ENCODE results near the gene SCN11A.

- TF ChIP-seq POLR2A (conservative IDR thresholded peaks at IDR 0.05) (no peak), CBX5 (IDR thresholded peaks at IDR 0.05; ENCODE audit: borderline replicate concordance, low read depth) (no peak), HCFC1 (IDR thresholded peaks at IDR 0.05; ENCODE audit: low read depth, low read length) (no peak), HNRNPL (IDR thresholded peaks at IDR 0.05; ENCODE audit: low read depth, low read length) (no peak), CEBPZ (IDR thresholded peaks at IDR 0.05; ENCODE audit: borderline replicate concordance, low read depth, low read length) (no peak), CCAR2 (IDR thresholded peaks at IDR 0.05; ENCODE audit: low read depth, low read length) (no peak), CTCF (IDR thresholded peaks at IDR 0.05 in 2 of 3, conservative IDR thresholded peaks at IDR 0.05 in 1 of 3; ENCODE audit: insufficient read depth in 2 of 3, low read depth in 1 of 3, low read length in 3 of 3) (no peak), GTF2F1 (IDR thresholded peaks at IDR 0.05; ENCODE audit: low read depth, low read length) (no peak), FUS (optimal IDR thresholded peaks at IDR 0.05; ENCODE audit: low read depth, low read length) (no peak), TAL1 (IDR thresholded peaks at IDR 0.05) (no peak), RNF2 (IDR thresholded peaks at IDR 0.05) (no peak), KDM4B (IDR thresholded peaks at IDR 0.05; ENCODE audit: borderline replicate concordance in 2 of 2, low read depth in 1 of 2) (no peak), GABPA (tag; conservative IDR thresholded peaks at IDR 0.05; ENCODE audit: low read depth) (no peak), JUNB (CRISPR knock-in tag; conservative IDR thresholded peaks at IDR 0.05) (no peak)
Measured at GRCh38 chr3:39038165-39038564, 13.6 kb downstream of the SCN11A start.
